ENCODE data around the gene BABAM2.

BABAM2 gene

GRCh38 chr2:28185153-28185552, 294.6 kb downstream of the BABAM2 start:
- H3K4me1 ChIP-seq (ENCODE audit: control insufficient read depth in 1 of 2, insufficient read depth in 2 of 2, low read length in 2 of 2): no peaks in the 10 kb centered on the region
- H3K27ac ChIP-seq (ENCODE audit: low read length): no peak overlapping the region
- no peak overlapping the region for H3K4me3 ChIP-seq (ENCODE audit: low read depth in 1 of 2, low read length in 2 of 2)
- H3K9me3 ChIP-seq (ENCODE audit: control insufficient read depth in 1 of 2, low read length in 2 of 2): no peaks in the 10 kb centered on the region
- no peaks in the 10 kb centered on the region for H3K36me3 ChIP-seq (ENCODE audit: control insufficient read depth in 1 of 2, insufficient read depth in 2 of 2, low read length in 2 of 2)
- H3K27me3 ChIP-seq (ENCODE audit: low read depth, low read length): no peaks in the 10 kb centered on the region

DNA sequence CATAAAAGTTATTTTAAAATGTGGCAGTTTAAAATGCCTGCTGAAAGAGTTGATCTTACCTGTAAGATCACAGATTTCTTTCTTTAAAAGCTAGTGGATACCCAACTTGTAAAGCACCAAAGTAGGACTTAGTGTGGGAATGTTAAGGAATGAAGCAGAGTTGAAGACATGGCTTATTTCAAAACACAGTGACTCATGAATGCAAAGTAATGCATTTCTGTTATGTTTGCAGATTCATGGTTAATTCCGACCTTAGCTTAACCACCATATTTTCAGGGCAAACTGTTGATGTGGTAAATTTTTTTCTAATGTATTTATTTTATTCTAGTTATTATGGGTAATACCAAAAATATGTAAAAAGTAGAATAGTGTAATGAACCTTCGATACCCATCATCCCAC, 295.4 kb downstream of the BABAM2 start:
- H3K9me3 ChIP-seq (ENCODE audit: control insufficient read depth in 1 of 2, low read length in 2 of 2): no peaks in the 10 kb centered on the region

GRCh38 chr2:28187186-28187585, 296.7 kb downstream of the BABAM2 start:
- Histone ChIP-seq H3K9me3 (ENCODE audit: control insufficient read depth in 1 of 2, low read length in 2 of 2) (no peaks in the 10 kb centered on the region), H3K4me1 (ENCODE audit: control insufficient read depth in 1 of 2, insufficient read depth in 2 of 2, low read length in 2 of 2) (no peaks in the 10 kb centered on the region), H3K27ac (ENCODE audit: low read length) (no peak overlapping the region), H3K27me3 (ENCODE audit: low read depth, low read length) (no peaks in the 10 kb centered on the region), H3K4me3 (ENCODE audit: low read depth in 1 of 2, low read length in 2 of 2) (no peak overlapping the region), H3K36me3 (ENCODE audit: control insufficient read depth in 1 of 2, insufficient read depth in 2 of 2, low read length in 2 of 2) (no peaks in the 10 kb centered on the region)

More for the DNA sequence above, 295.4 kb downstream of the BABAM2 start:
- Histone ChIP-seq H3K27me3 (ENCODE audit: low read depth, low read length) (no peaks in the 10 kb centered on the region), H3K4me1 (ENCODE audit: control insufficient read depth in 1 of 2, insufficient read depth in 2 of 2, low read length in 2 of 2) (no peaks in the 10 kb centered on the region), H3K4me3 (ENCODE audit: low read depth in 1 of 2, low read length in 2 of 2) (no peak overlapping the region), H3K36me3 (ENCODE audit: control insufficient read depth in 1 of 2, insufficient read depth in 2 of 2, low read length in 2 of 2) (no peaks in the 10 kb centered on the region), H3K27ac (ENCODE audit: low read length) (no peak overlapping the region)

GRCh38 chr2:28188436-28188835, 297.9 kb downstream of the BABAM2 start:
- Histone ChIP-seq H3K27me3 (ENCODE audit: low read depth, low read length) (no peaks in the 10 kb centered on the region), H3K4me3 (ENCODE audit: low read depth in 1 of 2, low read length in 2 of 2) (no peak overlapping the region), H3K36me3 (ENCODE audit: control insufficient read depth in 1 of 2, insufficient read depth in 2 of 2, low read length in 2 of 2) (no peaks in the 10 kb centered on the region), H3K9me3 (ENCODE audit: control insufficient read depth in 1 of 2, low read length in 2 of 2) (no peaks in the 10 kb centered on the region), H3K27ac (ENCODE audit: low read length) (no peak overlapping the region), H3K4me1 (ENCODE audit: control insufficient read depth in 1 of 2, insufficient read depth in 2 of 2, low read length in 2 of 2) (no peaks in the 10 kb centered on the region)

GRCh38 chr2:28193630-28194403, 303.3 kb downstream of the BABAM2 start:
- Histone ChIP-seq H3K36me3 (ENCODE audit: control insufficient read depth in 1 of 2, insufficient read depth in 2 of 2, low read length in 2 of 2) (no peaks in the 10 kb centered on the region), H3K27me3 (ENCODE audit: low read depth, low read length) (no peaks in the 10 kb centered on the region), H3K27ac (ENCODE audit: low read length) (no peak overlapping the region), H3K9me3 (ENCODE audit: control insufficient read depth in 1 of 2, low read length in 2 of 2) (no peaks in the 10 kb centered on the region), H3K4me1 (ENCODE audit: control insufficient read depth in 1 of 2, insufficient read depth in 2 of 2, low read length in 2 of 2) (no peaks in the 10 kb centered on the region), H3K4me3 (ENCODE audit: low read depth in 1 of 2, low read length in 2 of 2) (no peak overlapping the region)

GRCh38 chr2:28199995-28200679, 309.6 kb downstream of the BABAM2 start:
- Histone ChIP-seq H3K9me3 (ENCODE audit: control insufficient read depth in 1 of 2, low read length in 2 of 2) (no peaks in the 10 kb centered on the region), H3K4me1 (ENCODE audit: control insufficient read depth in 1 of 2, insufficient read depth in 2 of 2, low read length in 2 of 2) (no peaks in the 10 kb centered on the region), H3K4me3 (ENCODE audit: low read depth in 1 of 2, low read length in 2 of 2) (no peak overlapping the region), H3K27me3 (ENCODE audit: low read depth, low read length) (no peaks in the 10 kb centered on the region), H3K27ac (ENCODE audit: low read length) (no peak overlapping the region), H3K36me3 (ENCODE audit: control insufficient read depth in 1 of 2, insufficient read depth in 2 of 2, low read length in 2 of 2) (no peaks in the 10 kb centered on the region)

- H3K9me3 ChIP-seq (ENCODE audit: control insufficient read depth in 1 of 2, low read length in 2 of 2): no peaks in the 10 kb centered on the region
- H3K4me1 ChIP-seq (ENCODE audit: control insufficient read depth in 1 of 2, insufficient read depth in 2 of 2, low read length in 2 of 2): peaks cover 0 to 4% of the 10 kb centered on the region in 2 donors
- H3K27ac ChIP-seq (ENCODE audit: low read length): no peak overlapping the region
- H3K4me3 ChIP-seq (ENCODE audit: low read depth in 1 of 2, low read length in 2 of 2): no peak overlapping the region
- H3K27me3 ChIP-seq (ENCODE audit: low read depth, low read length): no peaks in the 10 kb centered on the region
- no peaks in the 10 kb centered on the region for H3K36me3 ChIP-seq (ENCODE audit: control insufficient read depth in 1 of 2, insufficient read depth in 2 of 2, low read length in 2 of 2)
Observed at GRCh38 chr2:28201671-28202180, 311.2 kb downstream of the BABAM2 start.

GRCh38 chr2:28202719-28203118, 312.2 kb downstream of the BABAM2 start:
- H3K36me3 ChIP-seq (ENCODE audit: control insufficient read depth in 1 of 2, insufficient read depth in 2 of 2, low read length in 2 of 2): no peaks in the 10 kb centered on the region
- H3K27ac ChIP-seq (ENCODE audit: low read length): no peak overlapping the region
- H3K4me1 ChIP-seq (ENCODE audit: control insufficient read depth in 1 of 2, insufficient read depth in 2 of 2, low read length in 2 of 2): peaks cover 0 to 4% of the 10 kb centered on the region in 2 donors
- H3K9me3 ChIP-seq (ENCODE audit: control insufficient read depth in 1 of 2, low read length in 2 of 2): no peaks in the 10 kb centered on the region
- H3K27me3 ChIP-seq (ENCODE audit: low read depth, low read length): no peaks in the 10 kb centered on the region
- no peak overlapping the region for H3K4me3 ChIP-seq (ENCODE audit: low read depth in 1 of 2, low read length in 2 of 2)

GRCh38 chr2:28206762-28207161, 316.2 kb downstream of the BABAM2 start:
- H3K27me3 ChIP-seq (ENCODE audit: low read depth, low read length): no peaks in the 10 kb centered on the region
- no peaks in the 10 kb centered on the region for H3K9me3 ChIP-seq (ENCODE audit: control insufficient read depth in 1 of 2, low read length in 2 of 2)
- no peaks in the 10 kb centered on the region for H3K36me3 ChIP-seq (ENCODE audit: control insufficient read depth in 1 of 2, insufficient read depth in 2 of 2, low read length in 2 of 2)
- no peak overlapping the region for H3K27ac ChIP-seq (ENCODE audit: low read length)
- H3K4me3 ChIP-seq (ENCODE audit: low read depth in 1 of 2, low read length in 2 of 2): no peak overlapping the region
- peaks cover 0 to 4% of the 10 kb centered on the region in 2 donors for H3K4me1 ChIP-seq (ENCODE audit: control insufficient read depth in 1 of 2, insufficient read depth in 2 of 2, low read length in 2 of 2)

DNA sequence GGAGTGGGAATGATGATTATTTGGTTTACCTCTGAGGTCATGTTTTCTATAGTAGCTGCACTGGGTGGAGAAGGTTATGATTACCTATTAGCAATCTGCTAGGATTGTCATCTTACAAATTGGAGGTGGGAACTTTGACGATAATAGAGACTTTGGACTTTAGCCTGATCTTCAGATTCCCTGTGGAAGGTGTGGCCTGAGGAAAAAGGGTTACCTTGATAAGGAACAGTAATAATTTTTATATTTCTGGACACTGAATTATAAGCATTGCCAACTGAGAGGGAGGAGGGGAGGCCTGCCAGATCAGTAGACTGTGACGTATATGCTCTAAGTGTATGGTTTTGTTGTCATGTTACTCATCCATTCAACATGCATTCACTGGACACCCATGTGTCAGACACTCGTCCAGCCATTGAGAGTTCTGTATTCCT, 318.7 kb downstream of the BABAM2 start:
- H3K4me3 ChIP-seq (ENCODE audit: low read depth in 1 of 2, low read length in 2 of 2): no peak overlapping the region
- H3K9me3 ChIP-seq (ENCODE audit: control insufficient read depth in 1 of 2, low read length in 2 of 2): no peaks in the 10 kb centered on the region
- H3K4me1 ChIP-seq (ENCODE audit: control insufficient read depth in 1 of 2, insufficient read depth in 2 of 2, low read length in 2 of 2): peaks cover 0 to 4% of the 10 kb centered on the region in 2 donors
- no peaks in the 10 kb centered on the region for H3K27me3 ChIP-seq (ENCODE audit: low read depth, low read length)
- peak overlapping the region; percentile 48 for H3K27ac ChIP-seq (ENCODE audit: low read length)
- no peaks in the 10 kb centered on the region for H3K36me3 ChIP-seq (ENCODE audit: control insufficient read depth in 1 of 2, insufficient read depth in 2 of 2, low read length in 2 of 2)

- no peak overlapping the region for H3K4me3 ChIP-seq (ENCODE audit: low read depth in 1 of 2, low read length in 2 of 2)
- H3K27me3 ChIP-seq (ENCODE audit: low read depth, low read length): no peaks in the 10 kb centered on the region
- no peaks in the 10 kb centered on the region for H3K9me3 ChIP-seq (ENCODE audit: control insufficient read depth in 1 of 2, low read length in 2 of 2)
- H3K36me3 ChIP-seq (ENCODE audit: control insufficient read depth in 1 of 2, insufficient read depth in 2 of 2, low read length in 2 of 2): no peaks in the 10 kb centered on the region
- no peak overlapping the region for H3K27ac ChIP-seq (ENCODE audit: low read length)
- peaks cover 0 to 4% of the 10 kb centered on the region in 2 donors for H3K4me1 ChIP-seq (ENCODE audit: control insufficient read depth in 1 of 2, insufficient read depth in 2 of 2, low read length in 2 of 2)
Observed at GRCh38 chr2:28209864-28210263, 319.3 kb downstream of the BABAM2 start.

Measured in muscle layer of duodenum (tissue), 2 donors.